Measurements from ENCODE around the gene STOX2. TPM values are rescaled to one million over a fixed set of nuclear protein-coding genes. Genes with fewer than 3 reads are reported as not detected.

The STOX2 gene
- total and polyA plus RNA-seq, 10 of the 15 experiments (the other 5 are each of a cell fraction or from before 2014, with no cell fraction given): 0.01 to 1.2 (median 0.18) TPM; not detected in 4

- Histone ChIP-seq H3K9me3 (replicated peaks; ENCODE audit: control insufficient read depth, insufficient read depth, low read length) (no peaks in the 10 kb centered on the region), H3K4me1 (ENCODE audit: control insufficient read depth, insufficient read depth, low read length) (no peaks in the 10 kb centered on the region), H3K36me3 (ENCODE audit: control insufficient read depth in 2 of 2, insufficient read depth in 2 of 2, low read length in 1 of 2) (no peaks in the 10 kb centered on the region), H3K4me2 (ENCODE audit: control insufficient read depth, insufficient read depth) (no peak overlapping the region), H3K4me3 (no peak overlapping the region), H3K79me2 (ENCODE audit: control insufficient read depth, insufficient read depth, low read length) (no peaks in the 10 kb centered on the region), H3K27me3 (replicated peaks in 1 of 2; ENCODE audit: control insufficient read depth in 2 of 2, insufficient read depth in 2 of 2, low read length in 1 of 2) (no peaks in the 10 kb centered on the region; a peak in 1 of 4 replicates), H2AFZ (ENCODE audit: control insufficient read depth, low read depth, low read length) (no peak overlapping the region), H3K9ac (ENCODE audit: control insufficient read depth, insufficient read depth, low read length) (no peak overlapping the region), H4K20me1 (ENCODE audit: control insufficient read depth, insufficient read depth) (no peaks in the 10 kb centered on the region), H3K27ac (ENCODE audit: control insufficient read depth, insufficient read depth) (no peak overlapping the region)
- in situ Hi-C loops (cut with MboI) (no loop called here), intact Hi-C loops (cut with micrococcal nuclease; ENCODE audit: unreplicated experiment) (no loop called here)
- RAD21 ChIA-PET (ENCODE audit: unreplicated experiment): no interaction called here
- SMC1A ChIA-PET (ENCODE audit: uncharacterized antibody, unreplicated experiment): no interaction called here
- CTCF ChIA-PET: no interaction called here
- BruUV-seq (replicated peaks): no TSS peak
- FAIRE-seq (no peak), DNase-seq (ENCODE audit: low read depth, low spot score) (no peak), ATAC-seq (no peak)
- POLR2A ChIA-PET: no interaction called here
- 44% methylated on average over 3 of the region's 3 CpGs for WGBS (ENCODE audit: insufficient coverage, insufficient replicate concordance, low lambda C conversion rate, missing lambda C conversion rate)
- no peak for TF ChIP-seq KDM1A (IDR thresholded peaks at IDR 0.05; ENCODE audit: borderline replicate concordance)
- TF ChIP-seq NR2F1 (conservative IDR thresholded peaks at IDR 0.05): no peak
- TF ChIP-seq CUX1 (IDR thresholded peaks at IDR 0.05; ENCODE audit: insufficient replicate concordance, low read depth, low read length): no peak
- TF ChIP-seq MAX (IDR thresholded peaks at IDR 0.05; ENCODE audit: low read depth, low read length): no peak
- TF ChIP-seq RCOR1 (conservative IDR thresholded peaks at IDR 0.05; ENCODE audit: low read depth, low read length): no peak
- TF ChIP-seq LARP7 (IDR thresholded peaks at IDR 0.05): no peak
- TF ChIP-seq WRNIP1 (IDR thresholded peaks at IDR 0.05; ENCODE audit: borderline replicate concordance, low read depth, low read length): no peak
- no peak for TF ChIP-seq RBBP5 (conservative IDR thresholded peaks at IDR 0.05)
- TF ChIP-seq CREM (IDR thresholded peaks at IDR 0.05; ENCODE audit: low read depth): no peak
- TF ChIP-seq CHD1 (IDR thresholded peaks at IDR 0.05; ENCODE audit: low read depth, low read length): no peak
- TF ChIP-seq NRF1 (conservative IDR thresholded peaks at IDR 0.05; ENCODE audit: low read depth, low read length): no peak
- no peak for TF ChIP-seq ESRRA (IDR thresholded peaks at IDR 0.05; ENCODE audit: low read length)
- TF ChIP-seq ZNF217 (IDR thresholded peaks at IDR 0.05): no peak
- TF ChIP-seq SKIL (IDR thresholded peaks at IDR 0.05; ENCODE audit: low read depth, poor library complexity, severe bottlenecking): no peak
- no peak for TF ChIP-seq BMI1 (IDR thresholded peaks at IDR 0.05; ENCODE audit: borderline replicate concordance)
- TF ChIP-seq ZBTB33 (IDR thresholded peaks at IDR 0.05): no peak
- TF ChIP-seq HDGF (IDR thresholded peaks at IDR 0.05): no peak
Measured at GRCh38 chr4:184007891-184008290, 102.8 kb downstream of the STOX2 start.

Data from GM12878 (cell line).